Panc1 (cell line): ENCODE data around the gene GPR137B.

Experiments used
- POLR2AphosphoS5 ChIP-seq: IDR thresholded peaks from 2 replicates; pipeline ENCODE4 v1.6.1; 2012; ENCODE audit warnings: mild to moderate bottlenecking, low read depth, low read length, moderate library complexity
- TF ChIP-seq, protein P1 (sequence below): fragments of 450-650 bp; IDR thresholded peaks from 2 replicates; pipeline ENCODE4 v1.5.1; 2017; ENCODE audit warnings: mild to moderate bottlenecking

DNA sequence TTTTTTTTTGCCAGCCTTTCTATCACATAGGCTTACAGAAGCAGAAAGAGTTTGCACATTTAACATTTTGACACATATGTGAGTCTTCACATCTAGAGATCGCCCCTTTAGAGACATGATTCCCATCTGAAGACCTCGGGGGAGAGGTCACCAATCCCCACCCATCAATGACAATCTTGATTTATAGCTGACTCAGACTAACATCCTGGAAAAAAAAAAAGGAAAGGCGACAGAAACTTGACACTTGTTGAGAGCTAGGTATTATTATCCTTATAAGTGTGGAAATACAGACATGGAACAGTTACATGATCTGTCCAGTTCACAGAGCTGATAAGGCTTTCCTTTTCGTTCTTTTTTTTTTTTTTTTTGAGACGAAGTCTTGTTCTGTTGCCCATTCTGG, 49.4 kb upstream of the GPR137B start:
- TF ChIP-seq, protein P1, sequence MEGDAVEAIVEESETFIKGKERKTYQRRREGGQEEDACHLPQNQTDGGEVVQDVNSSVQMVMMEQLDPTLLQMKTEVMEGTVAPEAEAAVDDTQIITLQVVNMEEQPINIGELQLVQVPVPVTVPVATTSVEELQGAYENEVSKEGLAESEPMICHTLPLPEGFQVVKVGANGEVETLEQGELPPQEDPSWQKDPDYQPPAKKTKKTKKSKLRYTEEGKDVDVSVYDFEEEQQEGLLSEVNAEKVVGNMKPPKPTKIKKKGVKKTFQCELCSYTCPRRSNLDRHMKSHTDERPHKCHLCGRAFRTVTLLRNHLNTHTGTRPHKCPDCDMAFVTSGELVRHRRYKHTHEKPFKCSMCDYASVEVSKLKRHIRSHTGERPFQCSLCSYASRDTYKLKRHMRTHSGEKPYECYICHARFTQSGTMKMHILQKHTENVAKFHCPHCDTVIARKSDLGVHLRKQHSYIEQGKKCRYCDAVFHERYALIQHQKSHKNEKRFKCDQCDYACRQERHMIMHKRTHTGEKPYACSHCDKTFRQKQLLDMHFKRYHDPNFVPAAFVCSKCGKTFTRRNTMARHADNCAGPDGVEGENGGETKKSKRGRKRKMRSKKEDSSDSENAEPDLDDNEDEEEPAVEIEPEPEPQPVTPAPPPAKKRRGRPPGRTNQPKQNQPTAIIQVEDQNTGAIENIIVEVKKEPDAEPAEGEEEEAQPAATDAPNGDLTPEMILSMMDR = no peak
- no peak for TF ChIP-seq POLR2AphosphoS5
